SK-N-MC (cell line): Measurements from ENCODE around the gene RBM18.

ENCODE experiments used
- DNase-seq: peaks from one replicate; pipeline ENCODE4 v3.0.0-alpha.2; 2011; ENCODE audit warnings: low read depth, low spot score
- H3K27ac ChIP-seq: fragments of 200-600 bp; sonication (generic); 2 replicates; pipeline ENCODE4 v1.5.1; 2016; ENCODE audit warnings: mixed run types
- H3K36me3 ChIP-seq: fragments of 200-600 bp; sonication (generic); 2 replicates; pipeline ENCODE4 v1.6.1; 2017; ENCODE audit warnings: antibody characterized with exemption, low read length, mixed read lengths; ENCODE audit not compliant: insufficient read depth
- H3K4me3 ChIP-seq: fragments of 200-600 bp; sonication (generic); 2 replicates; pipeline ENCODE4 v1.5.1; 2016
- H3K9ac ChIP-seq: fragments of 200-600 bp; sonication (generic); 2 replicates; pipeline ENCODE4 v1.8.0; 2017; ENCODE audit warnings: mixed run types, mixed read lengths; ENCODE audit not compliant: insufficient read length
- H3K9me3 ChIP-seq: fragments of 200-600 bp; sonication (generic); 2 replicates; pipeline ENCODE4 v1.6.1; 2017; ENCODE audit warnings: low read depth, mild to moderate bottlenecking, antibody characterized with exemption, low read length, moderate library complexity, mixed read lengths
- EZH2 ChIP-seq: fragments of 200-600 bp; sonication (generic); IDR thresholded peaks from one replicate; pipeline ENCODE4 v1.6.1; 2017; ENCODE audit warnings: antibody characterized with exemption
- FOXP2 ChIP-seq: optimal IDR thresholded peaks from 2 replicates; pipeline ENCODE3; 2011; ENCODE audit warnings: mild to moderate bottlenecking, moderate library complexity; ENCODE audit not compliant: insufficient read depth; ENCODE audit errors: extremely low read length, control extremely low read depth
- POLR2AphosphoS5 ChIP-seq: IDR thresholded peaks from 2 replicates; pipeline ENCODE4 v1.6.1; 2012; ENCODE audit warnings: mild to moderate bottlenecking, low read depth, low read length, borderline replicate concordance

Gene RBM18

GRCh38 chr9:122264360-122265148 lies at the start of gene RBM18, which contains the start of gene MRRF:
RBM18 (minus strand) TSS chr9:122264840; CDS start chr9:122261492, 3,348 bp downstream.
MRRF (plus strand) TSS chr9:122264882; CDS start chr9:122270892, 6,010 bp downstream.
- H3K36me3 ChIP-seq: peaks cover 20% of the 10 kb centered on the region
- DNase-seq: no peak
- H3K9me3 ChIP-seq: no peaks in the 10 kb centered on the region
- H3K9ac ChIP-seq: peak within 1 kb of the TSS; percentile 91
- peak within 1 kb of the TSS; percentile 88 for H3K4me3 ChIP-seq
- TF ChIP-seq FOXP2: no peak
- TF ChIP-seq EZH2: no peak
- peak; percentile 91; the same call in 1 of the 2 replicates for TF ChIP-seq POLR2AphosphoS5
- H3K27ac ChIP-seq: peak within 1 kb of the TSS; percentile 60

GRCh38 chr9:122314165-122314564 lies 49.5 kb upstream of the RBM18 start:
- H3K27ac ChIP-seq: no peak overlapping the region
- TF ChIP-seq EZH2: no peak
- TF ChIP-seq FOXP2: no peak
- no peak for TF ChIP-seq POLR2AphosphoS5
- peaks cover 39% of the 10 kb centered on the region for H3K36me3 ChIP-seq
- H3K9ac ChIP-seq: no peak overlapping the region
- H3K4me3 ChIP-seq: no peak overlapping the region
- DNase-seq: no peak
- no peaks in the 10 kb centered on the region for H3K9me3 ChIP-seq

GRCh38 chr9:122309861-122310260 lies 45.2 kb upstream of the RBM18 start:
- Histone ChIP-seq H3K27ac (no peak overlapping the region), H3K36me3 (peaks cover 64% of the 10 kb centered on the region), H3K4me3 (no peak overlapping the region), H3K9ac (no peak overlapping the region), H3K9me3 (no peaks in the 10 kb centered on the region)
- no peak for DNase-seq
- no peak for TF ChIP-seq POLR2AphosphoS5

DNA sequence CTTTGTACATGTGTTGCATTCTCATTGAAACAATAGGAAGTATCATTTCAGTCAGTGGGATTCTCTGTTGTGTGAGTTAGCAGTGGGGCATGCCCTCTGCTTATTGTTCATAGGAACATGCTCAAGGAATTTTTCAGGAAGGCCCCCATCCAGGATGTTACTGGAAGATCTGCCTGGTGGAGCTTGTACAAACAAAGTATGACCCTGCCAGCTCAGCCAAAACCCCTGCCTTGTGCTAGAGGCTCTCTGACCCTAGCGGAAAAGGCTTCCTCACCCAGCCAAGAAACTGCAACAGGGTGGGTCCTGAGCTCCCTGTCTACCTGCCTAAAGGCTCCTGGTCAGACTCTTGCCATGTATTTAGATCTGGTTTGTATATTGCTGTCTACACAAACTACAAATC lies 43.3 kb upstream of the RBM18 start:
- Histone ChIP-seq H3K9me3 (no peaks in the 10 kb centered on the region), H3K27ac (no peak overlapping the region), H3K9ac (no peak overlapping the region), H3K4me3 (no peak overlapping the region), H3K36me3 (peaks cover 60% of the 10 kb centered on the region)
- DNase-seq: no peak
- no peak for TF ChIP-seq FOXP2
- TF ChIP-seq POLR2AphosphoS5: no peak
- no peak for TF ChIP-seq EZH2

- TF ChIP-seq EZH2: no peak
- TF ChIP-seq POLR2AphosphoS5: no peak
- no peak for TF ChIP-seq FOXP2
- H3K9me3 ChIP-seq: no peaks in the 10 kb centered on the region
- H3K9ac ChIP-seq: no peak overlapping the region
- no peak for DNase-seq
- H3K27ac ChIP-seq: no peak overlapping the region
- H3K36me3 ChIP-seq: peaks cover 55% of the 10 kb centered on the region
- no peak overlapping the region for H3K4me3 ChIP-seq
These were observed 42.4 kb upstream of the RBM18 start for GRCh38 chr9:122307061-122307460.

DNA sequence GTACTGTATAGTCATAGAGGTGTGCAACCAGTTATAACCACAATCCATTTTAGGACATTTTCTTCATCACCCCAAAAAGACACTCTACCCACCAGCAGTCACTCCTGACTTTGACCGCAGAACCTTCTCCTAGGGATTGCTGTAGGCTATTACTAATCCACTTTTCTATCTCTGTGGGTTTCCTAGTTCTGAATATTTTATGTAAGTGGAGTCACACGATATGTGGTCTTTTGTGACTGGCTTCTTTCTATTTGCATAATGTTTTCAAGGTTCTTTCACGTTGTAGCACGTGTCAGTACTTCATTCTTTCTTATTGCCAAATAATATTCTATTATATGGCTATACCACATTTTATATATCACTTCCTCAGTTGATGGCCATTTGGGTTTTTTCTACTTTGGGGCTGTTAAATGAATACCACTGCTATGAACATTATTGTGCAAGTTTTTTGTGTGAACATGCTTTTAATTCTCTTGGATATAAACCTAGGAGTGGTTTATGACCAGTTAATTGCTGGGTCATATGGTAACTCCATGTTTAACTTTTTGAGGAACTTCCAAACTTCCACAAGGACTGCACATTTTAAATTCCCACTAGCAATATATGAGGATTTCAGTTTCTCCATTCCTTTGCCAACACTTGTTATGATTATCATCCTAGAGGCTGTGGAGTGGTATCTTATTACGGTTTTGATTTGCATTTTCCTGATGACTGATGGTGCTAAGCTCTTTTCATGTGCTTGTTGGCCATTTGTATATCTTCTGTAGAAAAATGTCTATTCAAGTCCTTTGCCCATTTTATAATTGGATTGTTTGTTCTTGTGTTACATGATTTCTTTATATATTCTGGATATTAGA lies 37.8 kb upstream of the RBM18 start:
- no peak overlapping the region for H3K27ac ChIP-seq
- H3K4me3 ChIP-seq: no peak overlapping the region
- no peak overlapping the region for H3K9ac ChIP-seq
- peak; percentile 6 for DNase-seq
- peaks cover 55% of the 10 kb centered on the region for H3K36me3 ChIP-seq
- no peaks in the 10 kb centered on the region for H3K9me3 ChIP-seq
- TF ChIP-seq POLR2AphosphoS5: no peak
- no peak for TF ChIP-seq EZH2
- no peak for TF ChIP-seq FOXP2

DNA sequence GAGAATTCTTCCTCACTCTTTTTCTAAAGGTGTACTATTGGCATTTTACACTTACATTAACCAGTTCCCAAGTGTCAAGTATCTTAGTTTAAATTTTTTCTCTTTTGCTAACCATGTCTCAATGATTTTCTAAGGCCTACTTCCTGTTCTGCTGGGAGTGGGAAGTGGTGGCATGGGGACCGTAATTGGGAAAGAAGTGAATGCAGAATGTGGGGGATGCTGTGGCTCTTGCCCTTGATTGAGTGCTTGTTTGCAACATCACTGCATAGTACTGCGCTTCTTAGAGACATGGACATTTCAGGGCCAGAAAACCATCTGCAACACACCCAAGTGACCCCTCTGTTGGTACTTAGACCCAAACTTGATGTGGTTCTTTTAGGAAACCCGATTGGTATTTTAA lies 32.9 kb upstream of the RBM18 start:
- peaks cover 59% of the 10 kb centered on the region for H3K36me3 ChIP-seq
- no peak overlapping the region for H3K9ac ChIP-seq
- no peak for TF ChIP-seq EZH2
- TF ChIP-seq FOXP2: no peak
- no peak for TF ChIP-seq POLR2AphosphoS5
- no peak overlapping the region for H3K4me3 ChIP-seq
- no peaks in the 10 kb centered on the region for H3K9me3 ChIP-seq
- DNase-seq: no peak
- no peak overlapping the region for H3K27ac ChIP-seq

GRCh38 chr9:122294531-122294930 lies 29.9 kb upstream of the RBM18 start:
- Histone ChIP-seq H3K9ac (no peak overlapping the region), H3K9me3 (no peaks in the 10 kb centered on the region), H3K36me3 (peaks cover 72% of the 10 kb centered on the region), H3K4me3 (no peak overlapping the region), H3K27ac (no peak overlapping the region)
- TF ChIP-seq FOXP2 (no peak), POLR2AphosphoS5 (no peak), EZH2 (no peak)
- no peak for DNase-seq
